Transverse colon (tissue), 4 donors: ENCODE measurements around the gene VPS13A.

Source experiments
- POLR2A ChIP-seq: fragments of 450-650 bp; IDR thresholded peaks from one replicate; pipeline ENCODE4 v1.6.1; 2016; ENCODE audit warnings: antibody characterized with exemption, mild to moderate bottlenecking, moderate library complexity
- POLR2AphosphoS5 ChIP-seq, 3 donors: sonication (generic); formaldehyde crosslinking; IDR thresholded peaks; one replicate each; pipeline ENCODE4 v1.6.1; 2016; ENCODE audit warnings: antibody characterized with exemption in 3 of 3
- TF ChIP-seq, protein P1 (sequence below), 5 experiments: fragments of 200-600 bp in 3 of 5; fragments of 450-650 bp in 2 of 5; sonication (generic) in 3 of 5; IDR thresholded peaks; 1 replicate in 2 of 5; 2 replicates in 3 of 5; pipeline ENCODE4 v1.5.1; 2016 to 2017; ENCODE audit warnings: antibody characterized with exemption in 5 of 5, inconsistent platforms in 3 of 5, mild to moderate bottlenecking in 2 of 5, moderate library complexity in 1 of 5

DNA sequence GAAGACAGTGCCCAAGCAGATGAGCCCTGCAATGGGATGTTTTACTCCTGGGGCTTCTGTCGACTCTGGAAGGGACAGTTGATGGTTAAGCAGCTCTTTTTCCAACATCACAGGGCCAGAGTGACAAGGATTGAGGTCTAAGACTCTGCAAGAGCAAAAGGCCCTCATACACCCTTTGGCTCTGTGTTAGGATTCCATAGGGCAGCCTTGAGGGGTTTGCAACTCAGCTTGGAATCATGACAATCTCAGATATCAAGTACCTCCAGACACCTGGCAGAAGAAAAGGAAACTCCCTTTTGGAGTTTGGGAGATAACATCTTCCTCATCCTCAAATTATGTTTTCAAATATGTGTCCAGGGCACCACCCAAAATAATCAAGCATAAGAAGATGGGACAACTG is 265.1 kb downstream of the VPS13A start:
- TF ChIP-seq, protein P1, sequence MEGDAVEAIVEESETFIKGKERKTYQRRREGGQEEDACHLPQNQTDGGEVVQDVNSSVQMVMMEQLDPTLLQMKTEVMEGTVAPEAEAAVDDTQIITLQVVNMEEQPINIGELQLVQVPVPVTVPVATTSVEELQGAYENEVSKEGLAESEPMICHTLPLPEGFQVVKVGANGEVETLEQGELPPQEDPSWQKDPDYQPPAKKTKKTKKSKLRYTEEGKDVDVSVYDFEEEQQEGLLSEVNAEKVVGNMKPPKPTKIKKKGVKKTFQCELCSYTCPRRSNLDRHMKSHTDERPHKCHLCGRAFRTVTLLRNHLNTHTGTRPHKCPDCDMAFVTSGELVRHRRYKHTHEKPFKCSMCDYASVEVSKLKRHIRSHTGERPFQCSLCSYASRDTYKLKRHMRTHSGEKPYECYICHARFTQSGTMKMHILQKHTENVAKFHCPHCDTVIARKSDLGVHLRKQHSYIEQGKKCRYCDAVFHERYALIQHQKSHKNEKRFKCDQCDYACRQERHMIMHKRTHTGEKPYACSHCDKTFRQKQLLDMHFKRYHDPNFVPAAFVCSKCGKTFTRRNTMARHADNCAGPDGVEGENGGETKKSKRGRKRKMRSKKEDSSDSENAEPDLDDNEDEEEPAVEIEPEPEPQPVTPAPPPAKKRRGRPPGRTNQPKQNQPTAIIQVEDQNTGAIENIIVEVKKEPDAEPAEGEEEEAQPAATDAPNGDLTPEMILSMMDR (IDR thresholded peaks at IDR 0.05), result no peak
- TF ChIP-seq POLR2AphosphoS5 (IDR thresholded peaks at IDR 0.05), result no peak
- TF ChIP-seq POLR2A, result no peak
